ENCODE measurements around the gene KBTBD7. TPM values are rescaled to one million over a fixed set of nuclear protein-coding genes. Genes with fewer than 3 reads are reported as not detected.

The KBTBD7 gene
- total RNA-seq, 1 experiment from 2014 or later, result 12.9 TPM

DNA sequence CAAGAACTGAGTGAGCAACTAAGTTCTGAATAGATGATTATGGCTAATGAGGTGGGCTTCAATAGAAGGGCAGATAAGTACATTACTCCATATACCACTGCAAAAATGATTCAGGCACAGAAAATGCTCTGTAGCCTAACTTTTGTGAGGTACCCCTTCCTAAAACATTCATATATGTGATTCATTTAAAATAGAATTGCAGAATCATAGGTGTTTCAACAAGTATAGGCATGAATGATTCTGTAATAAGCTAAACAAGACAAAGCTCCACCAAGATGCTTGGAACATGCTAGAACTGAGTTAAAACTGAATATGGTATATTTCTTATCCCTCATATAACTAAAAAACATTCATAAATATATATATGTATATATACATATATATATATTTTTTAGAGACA is 12.1 kb downstream of the KBTBD7 start:
- H2BK15ac ChIP-seq (ENCODE audit: low read depth, low read length), result no peak overlapping the region
- H3K79me1 ChIP-seq (ENCODE audit: insufficient read depth, low read depth, low read length, poor library complexity, severe bottlenecking), result no peaks in the 10 kb centered on the region
- no peak overlapping the region for H3K4me3 Mint-ChIP-seq
- no peak overlapping the region for H2BK5ac ChIP-seq (ENCODE audit: insufficient read length, low read length)
- 0 out of 2 replicates have a peak, but pooled peaks cover 2% of the 10 kb centered on the region for H3K79me2 ChIP-seq (ENCODE audit: insufficient read depth, low read length)
- H4K20me1 ChIP-seq (ENCODE audit: control insufficient read depth, insufficient read depth, insufficient read length), result no peaks in the 10 kb centered on the region
- H2BK20ac ChIP-seq (ENCODE audit: low read depth, low read length, poor library complexity, severe bottlenecking), result no peak overlapping the region
- no peak overlapping the region for H2AK5ac ChIP-seq (ENCODE audit: insufficient read length, low read length)
- no peak overlapping the region for H3K4me2 ChIP-seq (ENCODE audit: insufficient read depth, insufficient read length, low read length)
- no peak overlapping the region for H4K8ac ChIP-seq (replicated peaks; ENCODE audit: insufficient read length, low read depth, low read length)
- no peak overlapping the region for H3K27ac Mint-ChIP-seq
- no peaks in the 10 kb centered on the region for H3K9me3 ChIP-seq (ENCODE audit: control insufficient read depth, low read depth, low read length)
- H4K5ac ChIP-seq (ENCODE audit: insufficient read length, low read depth, low read length), result no peak overlapping the region
- H3K23me2 ChIP-seq (ENCODE audit: insufficient read length, low read depth, low read length, poor library complexity, severe bottlenecking), result no peaks in the 10 kb centered on the region
- no peak overlapping the region for H2BK12ac ChIP-seq (ENCODE audit: insufficient read length, low read depth, low read length)
- no peak overlapping the region for H2BK120ac ChIP-seq (ENCODE audit: low read depth, low read length, poor library complexity, severe bottlenecking)
- no peak overlapping the region for H3K14ac ChIP-seq (ENCODE audit: insufficient read depth, low read length)
- H3K56ac ChIP-seq (ENCODE audit: insufficient read length, low read depth, low read length), result no peak overlapping the region
- H3K36me3 Mint-ChIP-seq (ENCODE audit: insufficient read depth in 1 of 3, low read depth in 3 of 3), result no peaks in the 10 kb centered on the region; a peak in 2 of 7 replicates
- no peak overlapping the region for H3K27ac ChIP-seq (ENCODE audit: insufficient read length, low read depth, low read length)
- H3K4ac ChIP-seq (ENCODE audit: low read depth, low read length), result no peak overlapping the region
- TF ChIP-seq, protein P1, sequence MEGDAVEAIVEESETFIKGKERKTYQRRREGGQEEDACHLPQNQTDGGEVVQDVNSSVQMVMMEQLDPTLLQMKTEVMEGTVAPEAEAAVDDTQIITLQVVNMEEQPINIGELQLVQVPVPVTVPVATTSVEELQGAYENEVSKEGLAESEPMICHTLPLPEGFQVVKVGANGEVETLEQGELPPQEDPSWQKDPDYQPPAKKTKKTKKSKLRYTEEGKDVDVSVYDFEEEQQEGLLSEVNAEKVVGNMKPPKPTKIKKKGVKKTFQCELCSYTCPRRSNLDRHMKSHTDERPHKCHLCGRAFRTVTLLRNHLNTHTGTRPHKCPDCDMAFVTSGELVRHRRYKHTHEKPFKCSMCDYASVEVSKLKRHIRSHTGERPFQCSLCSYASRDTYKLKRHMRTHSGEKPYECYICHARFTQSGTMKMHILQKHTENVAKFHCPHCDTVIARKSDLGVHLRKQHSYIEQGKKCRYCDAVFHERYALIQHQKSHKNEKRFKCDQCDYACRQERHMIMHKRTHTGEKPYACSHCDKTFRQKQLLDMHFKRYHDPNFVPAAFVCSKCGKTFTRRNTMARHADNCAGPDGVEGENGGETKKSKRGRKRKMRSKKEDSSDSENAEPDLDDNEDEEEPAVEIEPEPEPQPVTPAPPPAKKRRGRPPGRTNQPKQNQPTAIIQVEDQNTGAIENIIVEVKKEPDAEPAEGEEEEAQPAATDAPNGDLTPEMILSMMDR (conservative IDR thresholded peaks at IDR 0.05), result no peak
- H3K18ac ChIP-seq (ENCODE audit: insufficient read length, low read depth, low read length), result no peak overlapping the region
- H3K27me3 ChIP-seq (ENCODE audit: insufficient read depth, low read length), result no peaks in the 10 kb centered on the region
- H3K4me1 Mint-ChIP-seq, result peaks cover 0 to 4% of the 10 kb centered on the region in 2 experiments; a peak in 1 of 4 replicates
- H3K9ac ChIP-seq (ENCODE audit: extremely low read depth, insufficient read length, low read length), result no peak overlapping the region
- peaks cover 0 to 5% of the 10 kb centered on the region in 2 experiments; a peak in 1 of 5 replicates for H3K9me3 Mint-ChIP-seq
- no peak overlapping the region for H3T11ph ChIP-seq (ENCODE audit: low read length)
- H3K27me3 Mint-ChIP-seq (ENCODE audit: low read depth), result no peaks in the 10 kb centered on the region
- H3K23ac ChIP-seq (ENCODE audit: insufficient read length, low read depth, low read length), result no peak overlapping the region
- H3K4me1 ChIP-seq (ENCODE audit: insufficient read depth, low read length), result no peaks in the 10 kb centered on the region; the same call in 1 of the 2 replicates
- DNase-seq, result no peak
- H2AFZ ChIP-seq (ENCODE audit: low read length), result no peak overlapping the region
- no peak overlapping the region for H4K91ac ChIP-seq (ENCODE audit: insufficient read length, low read depth, low read length)

Data from H9 (cell line).